WTC11 (cell line): ENCODE measurements around the gene AUH.

Source experiments
- ATF1 ChIP-seq: sonication (generic); formaldehyde crosslinking; IDR thresholded peaks from 2 replicates; pipeline ENCODE4 v1.8.1; 2023; ENCODE audit warnings: mild to moderate bottlenecking, moderate library complexity, missing genetic modification reagents
- ATF2 ChIP-seq: sonication (generic); formaldehyde crosslinking; IDR thresholded peaks from 2 replicates; pipeline ENCODE4 v1.8.1; 2022; ENCODE audit warnings: low read depth, missing genetic modification reagents, borderline replicate concordance
- CTCF ChIP-seq: fragments of 200-600 bp; IDR thresholded peaks from 2 replicates; pipeline ENCODE4 v1.8.0; 2022; ENCODE audit warnings: antibody characterized with exemption
- ESRRA ChIP-seq: sonication (generic); formaldehyde crosslinking; IDR thresholded peaks from 2 replicates; pipeline ENCODE4 v1.8.1; 2022; ENCODE audit warnings: mild to moderate bottlenecking, missing genetic modification reagents, borderline replicate concordance
- MAX ChIP-seq: sonication (generic); formaldehyde crosslinking; IDR thresholded peaks from 2 replicates; pipeline ENCODE4 v1.8.0; 2022; ENCODE audit warnings: mild to moderate bottlenecking, missing genetic modification reagents
- MYBL2 ChIP-seq: sonication (generic); formaldehyde crosslinking; IDR thresholded peaks from 2 replicates; pipeline ENCODE4 v1.8.1; 2023; ENCODE audit warnings: mild to moderate bottlenecking, moderate library complexity, missing genetic modification reagents
- NR2C2 ChIP-seq: sonication (generic); formaldehyde crosslinking; IDR thresholded peaks from 2 replicates; pipeline ENCODE4 v1.8.0; 2022; ENCODE audit warnings: mild to moderate bottlenecking, missing genetic modification reagents
- TEAD1 ChIP-seq: sonication (generic); formaldehyde crosslinking; IDR thresholded peaks from 2 replicates; pipeline ENCODE4 v1.8.0; 2022; ENCODE audit warnings: mild to moderate bottlenecking, missing genetic modification reagents
- TP53 ChIP-seq: sonication (generic); formaldehyde crosslinking; IDR thresholded peaks from 2 replicates; pipeline ENCODE4 v1.8.1; 2023; ENCODE audit warnings: mild to moderate bottlenecking, missing genetic modification reagents
- USF1 ChIP-seq: sonication (generic); formaldehyde crosslinking; IDR thresholded peaks from 2 replicates; pipeline ENCODE4 v1.8.0; 2022; ENCODE audit warnings: mild to moderate bottlenecking, missing genetic modification reagents
- ZNF263 ChIP-seq: sonication (generic); formaldehyde crosslinking; IDR thresholded peaks from 2 replicates; pipeline ENCODE4 v1.8.1; 2022; ENCODE audit warnings: low read depth, mild to moderate bottlenecking, moderate library complexity, missing genetic modification reagents

- no peak for TF ChIP-seq ZNF263 (CRISPR knock-in tag)
- no peak for TF ChIP-seq CTCF
- TF ChIP-seq TEAD1 (CRISPR knock-in tag) = no peak
- no peak for TF ChIP-seq ATF1 (CRISPR knock-in tag)
- TF ChIP-seq TP53 (CRISPR knock-in tag) = no peak
- TF ChIP-seq NR2C2 (CRISPR knock-in tag) = no peak
- no peak for TF ChIP-seq ATF2 (CRISPR knock-in tag)
- TF ChIP-seq MYBL2 (CRISPR knock-in tag) = no peak
- no peak for TF ChIP-seq ESRRA (CRISPR knock-in tag)
- no peak for TF ChIP-seq USF1 (CRISPR knock-in tag)
- TF ChIP-seq MAX (CRISPR knock-in tag) = no peak
These were observed 138.7 kb downstream of the AUH start for GRCh38 chr9:91223000-91223399.
